CD4-positive, alpha-beta T cell (primary cell): ENCODE measurements around the gene QPCTL. TPM values are rescaled to one million over a fixed set of nuclear protein-coding genes. Genes with fewer than 3 reads are reported as not detected.

Experiments
- ATAC-seq: fragments of 200-7000 bp; cut with Tn5 transposase; one replicate; pipeline ENCODE4 v1.10.0; 2022; ENCODE audit warnings: mild to moderate bottlenecking; ENCODE audit not compliant: poor library complexity
- CTCF ChIA-PET: fragments of 350-600 bp; sonication (Branson Sonifier 250); formaldehyde crosslinking; loops from one replicate; lab custom pipeline; 2021; ENCODE audit warnings: antibody characterized with exemption, inconsistent platforms; lab: Charles Lee
- POLR2A ChIA-PET: fragments of 350-600 bp; sonication (Branson Sonifier 250); formaldehyde crosslinking; loops from one replicate; lab custom pipeline; 2021; ENCODE audit warnings: antibody characterized with exemption, inconsistent platforms; lab: Charles Lee
- DNase-seq, 14 experiments: peaks; one replicate each; pipeline ENCODE4 v3.0.0-alpha.2; 2013 to 2020; ENCODE audit warnings: mixed read lengths in 2 of 14
- H3K27ac ChIP-seq, 2 donors: one replicate each; pipeline versions ENCODE4 v1.5.1 to v1.7.0; 2013; ENCODE audit warnings: low read length in 2 of 2, low read depth in 1 of 2, mild to moderate bottlenecking in 1 of 2
- H3K27me3 ChIP-seq, 2 experiments: 1 replicate in 1 of 2; 2 replicates in 1 of 2; pipeline versions ENCODE4 v1.6.1 to v1.7.0; 2013; ENCODE audit warnings: low read length in 2 of 2, control low read depth in 1 of 2, mild to moderate bottlenecking in 1 of 2, moderate library complexity in 1 of 2; ENCODE audit not compliant: insufficient read depth in 2 of 2, control insufficient read depth in 1 of 2
- H3K36me3 ChIP-seq: one replicate; pipeline ENCODE4 v1.6.1; 2013; ENCODE audit warnings: low read length, control low read depth; ENCODE audit not compliant: insufficient read depth
- H3K4me1 ChIP-seq: one replicate; pipeline ENCODE4 v1.6.1; 2013; ENCODE audit warnings: low read length, control low read depth; ENCODE audit not compliant: insufficient read depth
- H3K4me3 ChIP-seq: one replicate; pipeline ENCODE4 v1.5.1; 2013; ENCODE audit warnings: mild to moderate bottlenecking, low read length, moderate library complexity
- H3K9me3 ChIP-seq, 2 experiments: 1 replicate in 1 of 2; 2 replicates in 1 of 2; pipeline versions ENCODE4 v1.6.1 to v1.7.0; 2013; ENCODE audit warnings: low read length in 2 of 2, mild to moderate bottlenecking in 2 of 2, control low read depth in 1 of 2, moderate library complexity in 1 of 2; ENCODE audit not compliant: control insufficient read depth in 1 of 2, insufficient read depth in 1 of 2
- H3K27ac Mint-ChIP-seq: one replicate; pipeline ENCODE4 v1.8.0; 2020; ENCODE audit warnings: mixed read lengths
- H3K27me3 Mint-ChIP-seq: one replicate; pipeline ENCODE4 v1.8.0; 2021; ENCODE audit warnings: mixed read lengths
- H3K36me3 Mint-ChIP-seq: one replicate; pipeline ENCODE4 v1.8.0; 2021; ENCODE audit warnings: low read depth, mixed read lengths
- H3K4me1 Mint-ChIP-seq: one replicate; pipeline ENCODE4 v1.8.0; 2021; ENCODE audit warnings: low read depth, mixed read lengths
- H3K4me3 Mint-ChIP-seq: one replicate; pipeline ENCODE4 v1.8.0; 2020; ENCODE audit warnings: mild to moderate bottlenecking, mixed read lengths
- H3K9me3 Mint-ChIP-seq: one replicate; pipeline ENCODE4 v1.8.0; 2020; ENCODE audit warnings: mixed read lengths
- CTCF ChIP-seq: fragments of 200-600 bp; IDR thresholded peaks from one replicate; pipeline ENCODE4 v1.8.0; 2022; ENCODE audit warnings: antibody characterized with exemption, mild to moderate bottlenecking
- intact Hi-C, 2 experiments: fragments of 100-400 bp; cut with DNase I in 1 of 2; cut with micrococcal nuclease in 1 of 2; formaldehyde crosslinking; loops; one replicate each; pipeline versions ENCODE4 v1.15.1 to v1.9.0; 2023 to 2025; cut with DNase I, micrococcal nuclease
- total RNA-seq, 174 experiments: library from RNA in 2 of 174; stranded (reverse) in 2 of 174; gene quantifications; one replicate each; pipeline ENCODE4 v1.2.3 and lab custom pipeline; 2021 to 2026

The QPCTL gene
- total RNA-seq, 2 experiments from 2014 or later, result 3.7 to 5.0 TPM

GRCh38 chr19:45687599-45687998 lies 4.9 kb upstream of the QPCTL start:
- peaks cover 60% of the 10 kb centered on the region for H3K36me3 Mint-ChIP-seq
- H3K4me1 ChIP-seq, result peaks cover 25% of the 10 kb centered on the region
- no peaks in the 10 kb centered on the region for H3K27me3 ChIP-seq
- H3K4me1 Mint-ChIP-seq, result peaks cover 22% of the 10 kb centered on the region
- no peak overlapping the region for H3K27ac Mint-ChIP-seq
- H3K9me3 Mint-ChIP-seq, result no peaks in the 10 kb centered on the region
- H3K4me3 ChIP-seq, result no peak overlapping the region
- CTCF ChIA-PET, result no interaction called here
- DNase-seq (no peak), ATAC-seq (no peak)
- H3K27me3 Mint-ChIP-seq, result no peaks in the 10 kb centered on the region
- POLR2A ChIA-PET, result no interaction called here
- no peak overlapping the region for H3K4me3 Mint-ChIP-seq
- no peak for TF ChIP-seq CTCF
- intact Hi-C loops, result no loop called here
- H3K9me3 ChIP-seq, result no peaks in the 10 kb centered on the region
- H3K27ac ChIP-seq, result no peak overlapping the region
- peaks cover 53% of the 10 kb centered on the region for H3K36me3 ChIP-seq

GRCh38 chr19:45691516-45692186 lies 815 bp upstream of the QPCTL start, which contains the start of gene SNRPD2:
Gene SNRPD2 (minus strand): TSS chr19:45691953. CDS start chr19:45691888, 65 bp downstream.
- CTCF ChIA-PET, result interaction anchor here (0.5 to 4.8 kb wide), 13 partner anchors 9 to 703 kb away, joined by 3 to 29 read pairs (median 8); partner anchors contain the start of genes FBXO46 and SIX5

More at GRCh38 chr19:45691516-45692186, 815 bp upstream of the QPCTL start, which contains the start of gene SNRPD2:
- POLR2A ChIA-PET, result interaction anchor here (0.7 to 2.7 kb wide), 19 partner anchors 10 to 252 kb away, joined by 3 to 48 read pairs (median 4); partner anchors contain the start of genes FBXO46, FOSB and SIX5
- Histone ChIP-seq H3K4me1 (peaks cover 39% of the 10 kb centered on the region), H3K27ac (peak within 1 kb of the TSS; percentile 86 to 93), H3K27me3 (no peaks in the 10 kb centered on the region), H3K4me3 (peak within 1 kb of the TSS; percentile 85), H3K36me3 (peaks cover 37% of the 10 kb centered on the region), H3K9me3 (no peaks in the 10 kb centered on the region)
- Mint-ChIP-seq H3K36me3 (peaks cover 56% of the 10 kb centered on the region), H3K4me3 (peak within 1 kb of the TSS; percentile 96), H3K4me1 (peaks cover 33% of the 10 kb centered on the region), H3K9me3 (no peaks in the 10 kb centered on the region), H3K27ac (peak within 1 kb of the TSS; percentile 95), H3K27me3 (no peaks in the 10 kb centered on the region)
- no peak for TF ChIP-seq CTCF
- ATAC-seq (peak; percentile 46), DNase-seq (peak; percentile 81 to 96 (median 90))
- intact Hi-C loops, result loop anchor here (1.0 to 10.0 kb wide), 8 partner anchors 15 to 517 kb away; partner anchors contain the start of genes OPA3 (in 2 of the 2), BLOC1S3 (in 1 of the 2), TRAPPC6A (in 1 of the 2) and VASP (in 1 of the 2)
